Measurements from ENCODE around the gene MYBPC2. TPM values are rescaled to one million over a fixed set of nuclear protein-coding genes. Genes with fewer than 3 reads are reported as not detected.

Gene MYBPC2
- total RNA-seq, 1 experiment from 2014 or later: not detected

DNA sequence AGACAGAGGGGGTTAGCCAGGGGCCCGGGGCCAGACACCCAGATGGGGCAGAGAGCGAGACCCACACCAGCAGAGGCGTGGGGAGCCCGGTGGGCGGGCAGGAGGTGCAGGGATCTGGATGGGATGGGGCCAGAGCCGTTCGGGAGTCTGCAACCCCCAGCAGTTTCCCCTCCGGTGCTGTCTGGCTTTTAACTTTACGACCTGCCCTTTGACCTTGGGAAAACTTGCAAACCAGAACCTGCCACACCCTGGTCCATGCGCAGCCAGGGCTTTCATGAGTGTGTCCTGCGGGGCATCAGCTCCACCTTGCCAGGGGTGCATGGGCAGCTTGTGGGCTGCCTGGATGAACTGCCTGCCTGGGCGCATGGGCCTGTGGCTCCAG, 68.5 kb downstream of the MYBPC2 start:
- no peaks in the 10 kb centered on the region for H3K27me3 Mint-ChIP-seq (ENCODE audit: insufficient read depth, unreplicated experiment)
- TF ChIP-seq, protein P1, sequence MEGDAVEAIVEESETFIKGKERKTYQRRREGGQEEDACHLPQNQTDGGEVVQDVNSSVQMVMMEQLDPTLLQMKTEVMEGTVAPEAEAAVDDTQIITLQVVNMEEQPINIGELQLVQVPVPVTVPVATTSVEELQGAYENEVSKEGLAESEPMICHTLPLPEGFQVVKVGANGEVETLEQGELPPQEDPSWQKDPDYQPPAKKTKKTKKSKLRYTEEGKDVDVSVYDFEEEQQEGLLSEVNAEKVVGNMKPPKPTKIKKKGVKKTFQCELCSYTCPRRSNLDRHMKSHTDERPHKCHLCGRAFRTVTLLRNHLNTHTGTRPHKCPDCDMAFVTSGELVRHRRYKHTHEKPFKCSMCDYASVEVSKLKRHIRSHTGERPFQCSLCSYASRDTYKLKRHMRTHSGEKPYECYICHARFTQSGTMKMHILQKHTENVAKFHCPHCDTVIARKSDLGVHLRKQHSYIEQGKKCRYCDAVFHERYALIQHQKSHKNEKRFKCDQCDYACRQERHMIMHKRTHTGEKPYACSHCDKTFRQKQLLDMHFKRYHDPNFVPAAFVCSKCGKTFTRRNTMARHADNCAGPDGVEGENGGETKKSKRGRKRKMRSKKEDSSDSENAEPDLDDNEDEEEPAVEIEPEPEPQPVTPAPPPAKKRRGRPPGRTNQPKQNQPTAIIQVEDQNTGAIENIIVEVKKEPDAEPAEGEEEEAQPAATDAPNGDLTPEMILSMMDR (IDR thresholded peaks at IDR 0.05; ENCODE audit: unreplicated experiment): no peak
- DNase-seq (ENCODE audit: unreplicated experiment): no peak
- CTCF ChIA-PET: no interaction called here
- BruUV-seq (replicated peaks): no TSS peak
- no peaks in the 10 kb centered on the region for H3K4me1 Mint-ChIP-seq (ENCODE audit: insufficient read depth, unreplicated experiment)
- intact Hi-C loops (cut with micrococcal nuclease): no loop called here
- no peak overlapping the region for H3K4me3 Mint-ChIP-seq (ENCODE audit: unreplicated experiment)
- peaks cover 2% of the 10 kb centered on the region for H3K36me3 Mint-ChIP-seq (ENCODE audit: insufficient read depth, unreplicated experiment)
- H3K27ac Mint-ChIP-seq (ENCODE audit: low read depth, unreplicated experiment): no peak overlapping the region
- POLR2A ChIA-PET: no interaction called here
- H3K9me3 Mint-ChIP-seq (ENCODE audit: unreplicated experiment): no peaks in the 10 kb centered on the region

DNA sequence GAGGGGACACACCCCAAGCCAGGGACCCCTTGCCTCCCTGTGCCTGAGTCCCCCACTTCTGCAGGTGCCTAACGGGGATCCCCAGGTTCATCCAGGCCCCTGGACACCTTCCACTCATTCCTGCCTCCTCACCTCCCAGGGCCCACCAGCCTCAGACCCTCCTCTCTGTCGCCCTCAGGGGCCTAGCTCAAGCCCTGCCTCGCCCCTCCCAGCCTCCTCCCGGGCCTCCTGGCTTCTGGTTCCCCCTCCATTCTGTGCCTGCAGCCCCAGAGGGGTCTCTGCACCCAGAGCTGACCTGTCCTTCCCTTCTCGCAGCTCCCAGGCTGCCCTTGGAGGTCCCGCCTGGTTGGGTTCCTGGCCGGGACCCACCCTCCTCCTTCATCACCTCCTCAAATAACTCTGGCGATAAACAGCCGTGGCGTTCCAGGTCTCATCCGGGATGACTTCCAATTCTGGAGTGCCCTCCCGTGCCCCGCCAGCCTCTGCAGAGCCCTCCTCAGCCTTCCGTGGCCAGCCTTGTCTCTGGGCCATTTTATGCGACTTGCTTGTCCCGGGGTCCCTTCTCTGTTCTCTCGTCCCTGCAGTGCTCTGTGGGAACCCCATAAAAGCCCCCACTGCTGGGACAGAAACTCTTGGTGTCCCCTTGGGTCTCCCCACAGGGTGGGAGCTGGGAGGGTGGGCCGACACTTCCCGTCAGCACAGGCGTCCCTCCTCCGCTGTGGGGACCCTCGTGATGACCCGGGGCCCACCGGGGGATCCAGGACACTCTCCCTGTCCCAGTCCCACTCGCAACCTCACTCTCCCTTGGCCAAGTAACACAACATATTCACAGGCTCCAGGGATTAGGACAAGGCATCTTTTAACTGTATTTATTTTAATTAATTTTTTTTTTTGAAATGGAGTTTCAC, 69.1 kb downstream of the MYBPC2 start:
- TF ChIP-seq, protein P1 (IDR thresholded peaks at IDR 0.05; ENCODE audit: unreplicated experiment): no peak
- Mint-ChIP-seq H3K9me3 (ENCODE audit: unreplicated experiment) (no peaks in the 10 kb centered on the region), H3K4me1 (ENCODE audit: insufficient read depth, unreplicated experiment) (no peaks in the 10 kb centered on the region), H3K27me3 (ENCODE audit: insufficient read depth, unreplicated experiment) (no peaks in the 10 kb centered on the region), H3K27ac (ENCODE audit: low read depth, unreplicated experiment) (no peak overlapping the region), H3K4me3 (ENCODE audit: unreplicated experiment) (no peak overlapping the region), H3K36me3 (ENCODE audit: insufficient read depth, unreplicated experiment) (no peaks in the 10 kb centered on the region)
- ChIA-PET POLR2A (no interaction called here), CTCF (no interaction called here)
- DNase-seq (ENCODE audit: unreplicated experiment): no peak
- intact Hi-C loops (cut with micrococcal nuclease): no loop called here
- BruUV-seq (replicated peaks): no TSS peak

- BruUV-seq (replicated peaks): no TSS peak
- CTCF ChIA-PET: no interaction called here
Measured at GRCh38 chr19:50505856-50506611, 73.3 kb downstream of the MYBPC2 start.

DNA sequence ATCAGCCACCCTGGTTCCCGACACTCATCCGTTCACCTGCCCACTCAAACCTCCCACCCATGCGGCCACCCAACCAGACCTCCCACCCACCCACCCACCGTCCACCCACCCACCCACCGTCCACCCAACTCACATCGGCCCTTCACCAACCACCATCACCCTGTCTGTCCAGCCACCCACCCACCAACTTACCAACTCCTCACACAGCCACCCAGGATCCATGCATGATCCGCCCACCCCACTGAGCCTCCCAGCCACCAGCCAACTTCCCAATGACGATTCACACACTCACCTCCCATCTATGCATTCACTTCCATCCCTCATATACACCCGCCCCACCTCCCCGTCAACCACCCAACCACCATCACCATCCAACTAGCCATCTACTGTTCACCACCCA, 74.0 kb downstream of the MYBPC2 start:
- H3K9me3 Mint-ChIP-seq (ENCODE audit: unreplicated experiment): no peaks in the 10 kb centered on the region
- ChIA-PET POLR2A (no interaction called here), CTCF (no interaction called here)
- no TSS peak for BruUV-seq (replicated peaks)
- DNase-seq (ENCODE audit: unreplicated experiment): no peak
- no peaks in the 10 kb centered on the region for H3K36me3 Mint-ChIP-seq (ENCODE audit: insufficient read depth, unreplicated experiment)
- no peaks in the 10 kb centered on the region for H3K27me3 Mint-ChIP-seq (ENCODE audit: insufficient read depth, unreplicated experiment)
- H3K4me3 Mint-ChIP-seq (ENCODE audit: unreplicated experiment): no peak overlapping the region
- TF ChIP-seq, protein P1 (IDR thresholded peaks at IDR 0.05; ENCODE audit: unreplicated experiment): no peak
- intact Hi-C loops (cut with micrococcal nuclease): no loop called here
- no peak overlapping the region for H3K27ac Mint-ChIP-seq (ENCODE audit: low read depth, unreplicated experiment)
- peaks cover 12% of the 10 kb centered on the region for H3K4me1 Mint-ChIP-seq (ENCODE audit: insufficient read depth, unreplicated experiment)

More at GRCh38 chr19:50505856-50506611, 73.3 kb downstream of the MYBPC2 start:
- no peak for DNase-seq (ENCODE audit: unreplicated experiment)
- intact Hi-C loops (cut with micrococcal nuclease): no loop called here
- H3K27me3 Mint-ChIP-seq (ENCODE audit: insufficient read depth, unreplicated experiment): no peaks in the 10 kb centered on the region
- POLR2A ChIA-PET: no interaction called here
- no peaks in the 10 kb centered on the region for H3K9me3 Mint-ChIP-seq (ENCODE audit: unreplicated experiment)
- H3K27ac Mint-ChIP-seq (ENCODE audit: low read depth, unreplicated experiment): no peak overlapping the region
- TF ChIP-seq, protein P1 (IDR thresholded peaks at IDR 0.05; ENCODE audit: unreplicated experiment): no peak
- peaks cover 6% of the 10 kb centered on the region for H3K4me1 Mint-ChIP-seq (ENCODE audit: insufficient read depth, unreplicated experiment)
- H3K4me3 Mint-ChIP-seq (ENCODE audit: unreplicated experiment): no peak overlapping the region
- H3K36me3 Mint-ChIP-seq (ENCODE audit: insufficient read depth, unreplicated experiment): no peaks in the 10 kb centered on the region

Measured in MCF 10A (cell line).